ENCODE measurements around the gene TCAF2.
"Not testable (repeated sequence)": the region's sequence is repeated elsewhere in the genome, so short reads cannot be mapped to it uniquely, and the experiment has no call there.

TCAF2 gene

GRCh38 chr7:143620646-143621045 lies at the start of gene TCAF2:
TSS of gene TCAF2 (plus strand) at chr7:143620974.
- peak; percentile 64 for DNase-seq (ENCODE audit: low spot score)

GRCh38 chr7:143571501-143571900 lies 49.3 kb upstream of the TCAF2 start, which contains the start of gene CTAGE15:
TSS of gene CTAGE15 (plus strand) at chr7:143571801. CDS start at chr7:143571818, 17 bp downstream.
- not testable (repeated sequence) for DNase-seq (ENCODE audit: low spot score)

- not testable (repeated sequence) for DNase-seq (ENCODE audit: low spot score)
Measured at GRCh38 chr7:143588183-143588582, 32.6 kb upstream of the TCAF2 start.

- not testable (repeated sequence) for DNase-seq (ENCODE audit: low spot score)
Measured at GRCh38 chr7:143589897-143590296, 30.9 kb upstream of the TCAF2 start.

GRCh38 chr7:143598086-143598485 lies 22.7 kb upstream of the TCAF2 start:
- not testable (repeated sequence) for DNase-seq (ENCODE audit: low spot score)

- DNase-seq (ENCODE audit: low spot score): not testable (repeated sequence)
Measured at GRCh38 chr7:143603549-143603948, 17.2 kb upstream of the TCAF2 start.

GRCh38 chr7:143606088-143606487 lies 14.7 kb upstream of the TCAF2 start:
- DNase-seq (ENCODE audit: low spot score): not testable (repeated sequence)

GRCh38 chr7:143615545-143615944 lies 5.2 kb upstream of the TCAF2 start:
- DNase-seq (ENCODE audit: low spot score): not testable (repeated sequence)

- DNase-seq (ENCODE audit: low spot score): not testable (repeated sequence)
Measured at GRCh38 chr7:143617204-143617603, 3.6 kb upstream of the TCAF2 start.

- DNase-seq (ENCODE audit: low spot score): not testable (repeated sequence)
Measured at GRCh38 chr7:143620058-143620457, 716 bp upstream of the TCAF2 start.

GRCh38 chr7:143621175-143621574 lies 401 bp downstream of the TCAF2 start:
- DNase-seq (ENCODE audit: low spot score): not testable (repeated sequence)

GRCh38 chr7:143622130-143622529 lies 1.4 kb downstream of the TCAF2 start:
- not testable (repeated sequence) for DNase-seq (ENCODE audit: low spot score)

GRCh38 chr7:143630653-143631052 lies 9.9 kb downstream of the TCAF2 start:
- not testable (repeated sequence) for DNase-seq (ENCODE audit: low spot score)

GRCh38 chr7:143632506-143632905 lies 11.7 kb downstream of the TCAF2 start:
- DNase-seq (ENCODE audit: low spot score): not testable (repeated sequence)

- not testable (repeated sequence) for DNase-seq (ENCODE audit: low spot score)
Measured at GRCh38 chr7:143633013-143633618, 12.3 kb downstream of the TCAF2 start.

- not testable (repeated sequence) for DNase-seq (ENCODE audit: low spot score)
Measured at GRCh38 chr7:143635364-143636240, 14.8 kb downstream of the TCAF2 start.

GRCh38 chr7:143639372-143639771 lies 18.6 kb downstream of the TCAF2 start:
- not testable (repeated sequence) for DNase-seq (ENCODE audit: low spot score)

- DNase-seq (ENCODE audit: low spot score): not testable (repeated sequence)
Measured at GRCh38 chr7:143640528-143641189, 19.9 kb downstream of the TCAF2 start.

- not testable (repeated sequence) for DNase-seq (ENCODE audit: low spot score)
Measured at GRCh38 chr7:143646598-143646997, 25.8 kb downstream of the TCAF2 start.

GRCh38 chr7:143649902-143650301 lies 29.1 kb downstream of the TCAF2 start:
- DNase-seq (ENCODE audit: low spot score): not testable (repeated sequence)

- DNase-seq (ENCODE audit: low spot score): not testable (repeated sequence)
Measured at GRCh38 chr7:143650447-143650846, 29.7 kb downstream of the TCAF2 start.

Measured in CD4-positive, alpha-beta T cell treated with Interleukin-15 for 4 hours (primary cell).